ENCODE data around the gene COPG1. TPM values are rescaled to one million over a fixed set of nuclear protein-coding genes. Genes with fewer than 3 reads are reported as not detected.

COPG1 gene
- total and polyA plus RNA-seq, 9 of the 15 experiments (the other 6 are each of a cell fraction or from before 2014, with no cell fraction given) = 40.3 to 105 (median 62.4) TPM

GRCh38 chr3:129315998-129316247 lies 66.5 kb downstream of the COPG1 start (continued):
- TF ChIP-seq BRF1 (IDR thresholded peaks at IDR 0.05; ENCODE audit: borderline replicate concordance, extremely low read depth, insufficient read length) (no peak), ZNF561 (CRISPR knock-in tag; conservative IDR thresholded peaks at IDR 0.05) (no peak), SUPT5H (IDR thresholded peaks at IDR 0.05) (peak; percentile 93), POLR2B (IDR thresholded peaks at IDR 0.05; ENCODE audit: low read depth, partially characterized antibody) (peak; percentile 90), MXD1 (CRISPR knock-in tag; IDR thresholded peaks at IDR 0.05; ENCODE audit: borderline replicate concordance, poor library complexity, severe bottlenecking) (no peak), MED1 (CRISPR knock-in tag; IDR thresholded peaks at IDR 0.05; ENCODE audit: borderline replicate concordance) (no peak), SETDB1 (IDR thresholded peaks at IDR 0.05; ENCODE audit: low read length) (no peak), TSC22D4 (tag; IDR thresholded peaks at IDR 0.05) (no peak), ZNF764 (CRISPR knock-in tag; IDR thresholded peaks at IDR 0.05; ENCODE audit: low read depth) (no peak), PRPF4 (IDR thresholded peaks at IDR 0.05; ENCODE audit: insufficient read depth, low read depth, low read length, poor library complexity, severe bottlenecking) (no peak), FOSL1 (tag; conservative IDR thresholded peaks at IDR 0.05) (0 out of 2 replicates have a peak, but pooled peaks have one; percentile 14), ILF3 (IDR thresholded peaks at IDR 0.05; ENCODE audit: borderline replicate concordance) (peak; percentile 76; the same call in 1 of the 2 replicates), ZNF184 (CRISPR knock-in tag; IDR thresholded peaks at IDR 0.05) (no peak), TOE1 (IDR thresholded peaks at IDR 0.05; ENCODE audit: borderline replicate concordance) (no peak), TOE1 (CRISPR knock-in tag; IDR thresholded peaks at IDR 0.05; ENCODE audit: borderline replicate concordance, low read depth) (no peak), KAT2B (IDR thresholded peaks at IDR 0.05; ENCODE audit: low read depth, low read length) (no peak), CGGBP1 (CRISPR knock-in tag; IDR thresholded peaks at IDR 0.05) (0 out of 2 replicates have a peak, but pooled peaks have one; percentile 83), TCFL5 (CRISPR knock-in tag; conservative IDR thresholded peaks at IDR 0.05) (no peak), POLR2AphosphoS5 (IDR thresholded peaks at IDR 0.05; ENCODE audit: control insufficient read depth, insufficient read depth, low read depth, low read length) (peak; percentile 97), STAT5A (IDR thresholded peaks at IDR 0.05; ENCODE audit: borderline replicate concordance, low read length) (no peak)
- TF ChIP-seq, protein P1, sequence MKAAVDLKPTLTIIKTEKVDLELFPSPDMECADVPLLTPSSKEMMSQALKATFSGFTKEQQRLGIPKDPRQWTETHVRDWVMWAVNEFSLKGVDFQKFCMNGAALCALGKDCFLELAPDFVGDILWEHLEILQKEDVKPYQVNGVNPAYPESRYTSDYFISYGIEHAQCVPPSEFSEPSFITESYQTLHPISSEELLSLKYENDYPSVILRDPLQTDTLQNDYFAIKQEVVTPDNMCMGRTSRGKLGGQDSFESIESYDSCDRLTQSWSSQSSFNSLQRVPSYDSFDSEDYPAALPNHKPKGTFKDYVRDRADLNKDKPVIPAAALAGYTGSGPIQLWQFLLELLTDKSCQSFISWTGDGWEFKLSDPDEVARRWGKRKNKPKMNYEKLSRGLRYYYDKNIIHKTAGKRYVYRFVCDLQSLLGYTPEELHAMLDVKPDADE (conservative IDR thresholded peaks at IDR 0.05; ENCODE audit: control insufficient read depth, low read depth, low read length) = peak; percentile 83; the same call in 1 of the 2 replicates
- TF ChIP-seq, protein P2, sequence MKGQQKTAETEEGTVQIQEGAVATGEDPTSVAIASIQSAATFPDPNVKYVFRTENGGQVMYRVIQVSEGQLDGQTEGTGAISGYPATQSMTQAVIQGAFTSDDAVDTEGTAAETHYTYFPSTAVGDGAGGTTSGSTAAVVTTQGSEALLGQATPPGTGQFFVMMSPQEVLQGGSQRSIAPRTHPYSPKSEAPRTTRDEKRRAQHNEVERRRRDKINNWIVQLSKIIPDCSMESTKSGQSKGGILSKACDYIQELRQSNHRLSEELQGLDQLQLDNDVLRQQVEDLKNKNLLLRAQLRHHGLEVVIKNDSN (CRISPR knock-in tag; IDR thresholded peaks at IDR 0.05) = no peak
- TF ChIP-seq, protein P3, sequence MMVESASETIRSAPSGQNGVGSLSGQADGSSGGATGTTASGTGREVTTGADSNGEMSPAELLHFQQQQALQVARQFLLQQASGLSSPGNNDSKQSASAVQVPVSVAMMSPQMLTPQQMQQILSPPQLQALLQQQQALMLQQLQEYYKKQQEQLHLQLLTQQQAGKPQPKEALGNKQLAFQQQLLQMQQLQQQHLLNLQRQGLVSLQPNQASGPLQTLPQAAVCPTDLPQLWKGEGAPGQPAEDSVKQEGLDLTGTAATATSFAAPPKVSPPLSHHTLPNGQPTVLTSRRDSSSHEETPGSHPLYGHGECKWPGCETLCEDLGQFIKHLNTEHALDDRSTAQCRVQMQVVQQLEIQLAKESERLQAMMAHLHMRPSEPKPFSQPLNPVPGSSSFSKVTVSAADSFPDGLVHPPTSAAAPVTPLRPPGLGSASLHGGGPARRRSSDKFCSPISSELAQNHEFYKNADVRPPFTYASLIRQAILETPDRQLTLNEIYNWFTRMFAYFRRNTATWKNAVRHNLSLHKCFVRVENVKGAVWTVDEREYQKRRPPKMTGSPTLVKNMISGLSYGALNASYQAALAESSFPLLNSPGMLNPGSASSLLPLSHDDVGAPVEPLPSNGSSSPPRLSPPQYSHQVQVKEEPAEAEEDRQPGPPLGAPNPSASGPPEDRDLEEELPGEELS (CRISPR knock-in tag; IDR thresholded peaks at IDR 0.05; ENCODE audit: borderline replicate concordance) = no peak

Data from K562 (cell line).